Stimulated activated CD8-positive, alpha-beta memory T cell treated with anti-CD3 and anti-CD28 coated beads, Interleukin-4, amount 100 ng/mL, for 48 hours (primary cell): ENCODE data around the gene TPRG1.

ENCODE experiments used
- DNase-seq: peaks from one replicate; pipeline ENCODE4 v3.0.0-alpha.2; 2020

TPRG1 gene

GRCh38 chr3:189167027-189167766 lies 4.6 kb upstream of the TPRG1 start:
- DNase-seq, result no peak

- no peak for DNase-seq
These were observed 3.1 kb upstream of the TPRG1 start for GRCh38 chr3:189168711-189169110.

- no peak for DNase-seq
These were observed 2.0 kb upstream of the TPRG1 start for GRCh38 chr3:189169728-189170127.

GRCh38 chr3:189170559-189170958 lies 1.2 kb upstream of the TPRG1 start:
- DNase-seq, result no peak

GRCh38 chr3:189172668-189173419 lies 1.1 kb downstream of the TPRG1 start:
- no peak for DNase-seq

- no peak for DNase-seq
These were observed 12.8 kb downstream of the TPRG1 start for GRCh38 chr3:189184566-189184965.

GRCh38 chr3:189186101-189186500 lies 14.3 kb downstream of the TPRG1 start:
- no peak for DNase-seq

GRCh38 chr3:189188466-189188865 lies 16.7 kb downstream of the TPRG1 start:
- no peak for DNase-seq

- no peak for DNase-seq
These were observed 21.0 kb downstream of the TPRG1 start for GRCh38 chr3:189192725-189193124.

- no peak for DNase-seq
These were observed 23.5 kb downstream of the TPRG1 start for GRCh38 chr3:189195302-189195701.

- no peak for DNase-seq
These were observed 30.3 kb downstream of the TPRG1 start for GRCh38 chr3:189202106-189202505.

- no peak for DNase-seq
These were observed 30.8 kb downstream of the TPRG1 start for GRCh38 chr3:189202583-189202982.

GRCh38 chr3:189204167-189204866 lies 32.5 kb downstream of the TPRG1 start:
- no peak for DNase-seq

GRCh38 chr3:189204937-189205336 lies 33.2 kb downstream of the TPRG1 start:
- DNase-seq, result no peak

- no peak for DNase-seq
These were observed 38.5 kb downstream of the TPRG1 start for GRCh38 chr3:189210251-189210770.

- no peak for DNase-seq
These were observed 40.9 kb downstream of the TPRG1 start for GRCh38 chr3:189212681-189213080.

- no peak for DNase-seq
These were observed 42.9 kb downstream of the TPRG1 start for GRCh38 chr3:189214651-189215050.

GRCh38 chr3:189222927-189223636 lies 51.3 kb downstream of the TPRG1 start:
- DNase-seq, result no peak

GRCh38 chr3:189225431-189225830 lies 53.7 kb downstream of the TPRG1 start:
- DNase-seq, result no peak

- DNase-seq, result no peak
These were observed 55.5 kb downstream of the TPRG1 start for GRCh38 chr3:189227249-189227648.

- no peak for DNase-seq
These were observed 57.5 kb downstream of the TPRG1 start for GRCh38 chr3:189229196-189229828.

GRCh38 chr3:189232790-189233189 lies 61.0 kb downstream of the TPRG1 start:
- DNase-seq, result no peak
